ENCODE data around the gene HOXA7. TPM values are rescaled to one million over a fixed set of nuclear protein-coding genes. Genes with fewer than 3 reads are reported as not detected.

Gene HOXA7
- total RNA-seq, 1 experiment from 2014 or later, result not detected

- no peak overlapping the region for H3K4me2 ChIP-seq
- peaks cover 3% of the 10 kb centered on the region; the same call in 1 of the 2 replicates for H3K27me3 ChIP-seq (ENCODE audit: insufficient read depth, low read depth)
- no peak overlapping the region for H2AFZ ChIP-seq
- TF ChIP-seq CTCF (conservative IDR thresholded peaks at IDR 0.05), result no peak
- no peak for TF ChIP-seq EZH2 (IDR thresholded peaks at IDR 0.05; ENCODE audit: low read depth)
- H3K36me3 ChIP-seq (ENCODE audit: low read depth), result no peaks in the 10 kb centered on the region
- H3K4me3 ChIP-seq, result no peak overlapping the region
- no peaks in the 10 kb centered on the region for H3K79me2 ChIP-seq (ENCODE audit: low read depth)
- ChIA-PET POLR2A (ENCODE audit: unreplicated experiment) (interaction anchor here (0.5 to 0.6 kb wide), 2 partner anchors 262 to 548 kb away, joined by 3 to 8 read pairs; no protein-coding TSS in a partner anchor), CTCF (no interaction called here)
- no peaks in the 10 kb centered on the region for H3K9me2 ChIP-seq (ENCODE audit: insufficient read depth)
- H3F3A ChIP-seq (ENCODE audit: insufficient read depth, low read depth), result peaks cover 7% of the 10 kb centered on the region; the same call in 1 of the 2 replicates
- no peaks in the 10 kb centered on the region for H3K4me1 ChIP-seq (replicated peaks; ENCODE audit: insufficient read depth)
- no peaks in the 10 kb centered on the region for H4K20me1 ChIP-seq (ENCODE audit: insufficient read depth)
- no peaks in the 10 kb centered on the region for H3K9me3 ChIP-seq (ENCODE audit: insufficient read depth, low read depth)
- DNase-seq, result no peak
- no TSS peak for BruUV-seq (replicated peaks)
- H3K27ac ChIP-seq, result no peak overlapping the region
- intact Hi-C loops (cut with micrococcal nuclease; ENCODE audit: unreplicated experiment), result loop anchor here (10.0 kb wide), 2 partner anchors 552 to 1662 kb away; partner anchors contain the start of gene TAX1BP1
Observed at GRCh38 chr7:27192546-27193334, 36.3 kb upstream of the HOXA7 start.

- H3K27me3 ChIP-seq (ENCODE audit: insufficient read depth, low read depth), result no peaks in the 10 kb centered on the region
- TF ChIP-seq CTCF (conservative IDR thresholded peaks at IDR 0.05), result no peak
- no peak for TF ChIP-seq EZH2 (IDR thresholded peaks at IDR 0.05; ENCODE audit: low read depth)
- ChIA-PET POLR2A (ENCODE audit: unreplicated experiment) (interaction anchor here (0.6 kb wide), 1 partner anchor 549 kb away, joined by 8 read pairs; no protein-coding TSS in a partner anchor), CTCF (no interaction called here)
- no peak overlapping the region for H2AFZ ChIP-seq
- peaks cover 12% of the 10 kb centered on the region for H3F3A ChIP-seq (ENCODE audit: insufficient read depth, low read depth)
- no peaks in the 10 kb centered on the region for H3K9me3 ChIP-seq (ENCODE audit: insufficient read depth, low read depth)
- no peak overlapping the region for H3K27ac ChIP-seq
- no peak overlapping the region for H3K4me3 ChIP-seq
- no peaks in the 10 kb centered on the region for H3K36me3 ChIP-seq (ENCODE audit: low read depth)
- H3K79me2 ChIP-seq (ENCODE audit: low read depth), result no peaks in the 10 kb centered on the region
- H3K4me1 ChIP-seq (replicated peaks; ENCODE audit: insufficient read depth), result no peaks in the 10 kb centered on the region
- H3K4me2 ChIP-seq, result no peak overlapping the region
- DNase-seq, result no peak
- H4K20me1 ChIP-seq (ENCODE audit: insufficient read depth), result no peaks in the 10 kb centered on the region
- no TSS peak for BruUV-seq (replicated peaks)
- intact Hi-C loops (cut with micrococcal nuclease; ENCODE audit: unreplicated experiment), result loop anchor here (10.0 kb wide), 2 partner anchors 553 to 1663 kb away; partner anchors contain the start of gene TAX1BP1
- no peaks in the 10 kb centered on the region for H3K9me2 ChIP-seq (ENCODE audit: insufficient read depth)
Observed at GRCh38 chr7:27191833-27192545, 35.5 kb upstream of the HOXA7 start.

- no peaks in the 10 kb centered on the region for H3K36me3 ChIP-seq (ENCODE audit: low read depth)
- no peak overlapping the region for H3K4me3 ChIP-seq
- no peak overlapping the region for H3K4me2 ChIP-seq
- H3K27ac ChIP-seq, result no peak overlapping the region
- intact Hi-C loops (cut with micrococcal nuclease; ENCODE audit: unreplicated experiment), result loop anchor here (10.0 kb wide), 2 partner anchors 554 to 1664 kb away; partner anchors contain the start of gene TAX1BP1
- no TSS peak for BruUV-seq (replicated peaks)
- no peaks in the 10 kb centered on the region for H3K9me2 ChIP-seq (ENCODE audit: insufficient read depth)
- DNase-seq, result no peak
- H3K9me3 ChIP-seq (ENCODE audit: insufficient read depth, low read depth), result no peaks in the 10 kb centered on the region
- H3K4me1 ChIP-seq (replicated peaks; ENCODE audit: insufficient read depth), result no peaks in the 10 kb centered on the region
- no peaks in the 10 kb centered on the region for H4K20me1 ChIP-seq (ENCODE audit: insufficient read depth)
- no peak for TF ChIP-seq EZH2 (IDR thresholded peaks at IDR 0.05; ENCODE audit: low read depth)
- TF ChIP-seq CTCF (conservative IDR thresholded peaks at IDR 0.05), result no peak
- no peaks in the 10 kb centered on the region for H3K79me2 ChIP-seq (ENCODE audit: low read depth)
- no peaks in the 10 kb centered on the region for H3K27me3 ChIP-seq (ENCODE audit: insufficient read depth, low read depth)
- H2AFZ ChIP-seq, result no peak overlapping the region
- ChIA-PET CTCF (interaction anchor here (0.6 kb wide), 1 partner anchor 781 kb away, joined by 3 read pairs; no protein-coding TSS in a partner anchor), POLR2A (ENCODE audit: unreplicated experiment) (no interaction called here)
- H3F3A ChIP-seq (ENCODE audit: insufficient read depth, low read depth), result peaks cover 13% of the 10 kb centered on the region
Observed at GRCh38 chr7:27191161-27191731, 34.8 kb upstream of the HOXA7 start.
